AG09309 (cell line): Measurements from ENCODE around the gene COPS7A.

Source experiments
- DNase-seq: peaks from one replicate; pipeline ENCODE4 v3.0.0-alpha.2; 2010; ENCODE audit warnings: low read depth
- H3K4me3 ChIP-seq: 2 replicates; pipeline ENCODE4 v1.5.1; 2011; ENCODE audit warnings: mild to moderate bottlenecking, low read depth, low read length, moderate library complexity; ENCODE audit not compliant: control insufficient read depth
- CTCF ChIP-seq: IDR thresholded peaks from 2 replicates; pipeline ENCODE4 v1.5.1; 2011; ENCODE audit warnings: mild to moderate bottlenecking, low read depth, low read length, inconsistent platforms; ENCODE audit not compliant: insufficient read depth, control insufficient read depth; ENCODE audit errors: missing control alignments

COPS7A gene

GRCh38 chr12:6770600-6770999, 46.8 kb downstream of the COPS7A start:
- DNase-seq: no peak

GRCh38 chr12:6771091-6771495, 47.2 kb downstream of the COPS7A start:
- H3K4me3 ChIP-seq: no peak overlapping the region
- TF ChIP-seq CTCF: no peak
- no peak for DNase-seq

More at GRCh38 chr12:6770600-6770999, 46.8 kb downstream of the COPS7A start:
- H3K4me3 ChIP-seq: no peak overlapping the region
- no peak for TF ChIP-seq CTCF

- no peak overlapping the region for H3K4me3 ChIP-seq
- no peak for DNase-seq
- TF ChIP-seq CTCF: no peak
Observed at GRCh38 chr12:6771509-6772330, 47.9 kb downstream of the COPS7A start.

GRCh38 chr12:6772331-6772695, 48.5 kb downstream of the COPS7A start, which contains the start of gene LAG3:
LAG3 (plus strand) TSS chr12:6772520; CDS start chr12:6772853, 333 bp downstream.
- DNase-seq: no peak
- no peak for TF ChIP-seq CTCF
- H3K4me3 ChIP-seq: no peak within 1 kb of the TSS

- no peak for DNase-seq
- H3K4me3 ChIP-seq: no peak overlapping the region
- no peak for TF ChIP-seq CTCF
Observed at GRCh38 chr12:6772726-6773589, 49.1 kb downstream of the COPS7A start.

- no peak for DNase-seq
- no peak for TF ChIP-seq CTCF
- no peak overlapping the region for H3K4me3 ChIP-seq
Observed at GRCh38 chr12:6773590-6774351, 49.9 kb downstream of the COPS7A start.
